Transverse colon (tissue), 3 donors: ENCODE data around the gene PAK1IP1.

Source experiments
- CTCF ChIP-seq, 5 experiments: fragments of 200-600 bp in 3 of 5; fragments of 450-650 bp in 2 of 5; sonication (generic) in 3 of 5; IDR thresholded peaks; 1 replicate in 2 of 5; 2 replicates in 3 of 5; pipeline ENCODE4 v1.5.1; 2016 to 2017; ENCODE audit warnings: antibody characterized with exemption in 5 of 5, inconsistent platforms in 3 of 5, mild to moderate bottlenecking in 2 of 5, moderate library complexity in 1 of 5
- EP300 ChIP-seq: sonication (generic); formaldehyde crosslinking; IDR thresholded peaks from one replicate; pipeline ENCODE4 v1.6.1; 2017; ENCODE audit warnings: antibody characterized with exemption, low read depth
- POLR2A ChIP-seq: fragments of 450-650 bp; IDR thresholded peaks from one replicate; pipeline ENCODE4 v1.6.1; 2016; ENCODE audit warnings: antibody characterized with exemption, mild to moderate bottlenecking, moderate library complexity

- no peak for TF ChIP-seq CTCF (IDR thresholded peaks at IDR 0.05)
- no peak for TF ChIP-seq POLR2A
- no peak for TF ChIP-seq EP300
Measured at GRCh38 chr6:10725044-10725443, 30.3 kb downstream of the PAK1IP1 start.
